ENCODE data around the gene UNC80.

The UNC80 gene

GRCh38 chr2:209976698-209977385, 205.2 kb downstream of the UNC80 start:
- DNase-seq: no peak

- DNase-seq: no peak
Measured at GRCh38 chr2:209977386-209978239, 206.0 kb downstream of the UNC80 start.

GRCh38 chr2:209984291-209984690, 212.7 kb downstream of the UNC80 start:
- no peak for DNase-seq

GRCh38 chr2:209985874-209986273, 214.2 kb downstream of the UNC80 start:
- no peak for DNase-seq

GRCh38 chr2:209986415-209986814, 214.8 kb downstream of the UNC80 start:
- no peak for DNase-seq

GRCh38 chr2:209988010-209988409, 216.4 kb downstream of the UNC80 start:
- DNase-seq: no peak

GRCh38 chr2:209990838-209991237, 219.2 kb downstream of the UNC80 start:
- no peak for DNase-seq

- no peak for DNase-seq
Measured at GRCh38 chr2:209993968-209994367, 222.3 kb downstream of the UNC80 start.

- no peak for DNase-seq
Measured at GRCh38 chr2:209998596-209998995, 227.0 kb downstream of the UNC80 start.

GRCh38 chr2:210000464-210001324, 229.1 kb downstream of the UNC80 start:
- no peak for DNase-seq

- peak; percentile 95 for DNase-seq
Measured at GRCh38 chr2:210002158-210003157, 230.8 kb downstream of the UNC80 start, which contains the start of gene RPE. RPE (plus strand) TSS chr2:210002638; CDS start chr2:210002662, 24 bp downstream.

- no peak for DNase-seq
Measured at GRCh38 chr2:210003359-210003758, 231.7 kb downstream of the UNC80 start.

- no peak for DNase-seq
Measured at GRCh38 chr2:210004881-210005280, 233.2 kb downstream of the UNC80 start.

- DNase-seq: no peak
Measured at GRCh38 chr2:210007895-210008294, 236.3 kb downstream of the UNC80 start.

- DNase-seq: no peak
Measured at GRCh38 chr2:210009126-210009525, 237.5 kb downstream of the UNC80 start.

- DNase-seq: no peak
Measured at GRCh38 chr2:210009896-210010295, 238.3 kb downstream of the UNC80 start.

- no peak for DNase-seq
Measured at GRCh38 chr2:210020138-210020537, 248.5 kb downstream of the UNC80 start.

- no peak for DNase-seq
Measured at GRCh38 chr2:210022824-210023223, 251.2 kb downstream of the UNC80 start.

GRCh38 chr2:210027608-210028007, 256.0 kb downstream of the UNC80 start:
- DNase-seq: no peak

GRCh38 chr2:210028178-210028577, 256.5 kb downstream of the UNC80 start:
- DNase-seq: no peak

GRCh38 chr2:210034087-210034683, 262.6 kb downstream of the UNC80 start:
- DNase-seq: no peak
